Liver (tissue), 9 donors: ENCODE measurements around the gene CEP57. TPM values are rescaled to one million over a fixed set of nuclear protein-coding genes. Genes with fewer than 3 reads are reported as not detected.

Experiments used
- DNase-seq: peaks from one replicate; pipeline ENCODE4 v3.0.0-alpha.2; 2017; ENCODE audit warnings: low spot score
- H3K27ac ChIP-seq, 2 donors: one replicate each; pipeline ENCODE4 v1.7.0; 2013; ENCODE audit warnings: inconsistent platforms in 2 of 2, low read length in 2 of 2, control low read depth in 1 of 2, low read depth in 1 of 2, mild to moderate bottlenecking in 1 of 2
- H3K27me3 ChIP-seq, 4 donors: one replicate each; pipeline versions ENCODE4 v1.6.1 to v1.7.0; 2013; ENCODE audit warnings: low read length in 3 of 4, inconsistent platforms in 1 of 4, mild to moderate bottlenecking in 1 of 4, moderate library complexity in 1 of 4; ENCODE audit not compliant: control insufficient read depth in 4 of 4, insufficient read depth in 4 of 4
- H3K36me3 ChIP-seq, 4 donors: one replicate each; pipeline versions ENCODE4 v1.6.1 to v1.7.0; 2013; ENCODE audit warnings: low read length in 3 of 4, mild to moderate bottlenecking in 3 of 4, low read depth in 1 of 4, moderate library complexity in 1 of 4; ENCODE audit not compliant: control insufficient read depth in 4 of 4, insufficient read depth in 3 of 4
- H3K4me1 ChIP-seq, 4 donors: one replicate each; pipeline versions ENCODE4 v1.6.1 to v1.7.0; 2013; ENCODE audit warnings: low read length in 3 of 4, mild to moderate bottlenecking in 3 of 4, moderate library complexity in 1 of 4; ENCODE audit not compliant: control insufficient read depth in 4 of 4, insufficient read depth in 4 of 4
- H3K4me3 ChIP-seq, 3 donors: one replicate each; pipeline versions ENCODE4 v1.6.1 to v1.7.0; 2013; ENCODE audit warnings: low read length in 3 of 3, control low read depth in 1 of 3, low read depth in 1 of 3, mild to moderate bottlenecking in 1 of 3
- H3K9ac ChIP-seq, 2 donors: one replicate each; pipeline ENCODE4 v1.7.0; 2013; ENCODE audit warnings: low read length in 2 of 2, mild to moderate bottlenecking in 2 of 2, moderate library complexity in 2 of 2, control low read depth in 1 of 2, low read depth in 1 of 2
- H3K9me3 ChIP-seq, 4 donors: one replicate each; pipeline versions ENCODE4 v1.6.1 to v1.7.0; 2013; ENCODE audit warnings: low read length in 3 of 4; ENCODE audit not compliant: control insufficient read depth in 4 of 4
- CTCF ChIP-seq: fragments of 150-350 bp; IDR thresholded peaks from 2 replicates; pipeline ENCODE4 v1.5.1; 2017; ENCODE audit warnings: improper control_type of control experiment, low read depth, low read length; ENCODE audit not compliant: missing input control
- EGR1 ChIP-seq, 2 donors: IDR thresholded peaks; 2 replicates each; pipeline ENCODE4 v1.6.1; 2016 to 2018; ENCODE audit warnings: antibody characterized with exemption in 2 of 2, low read depth in 2 of 2
- FOXA1 ChIP-seq: IDR thresholded peaks from 2 replicates; pipeline ENCODE4 v1.6.1; 2016; ENCODE audit warnings: antibody characterized with exemption
- FOXA2 ChIP-seq: IDR thresholded peaks from 2 replicates; pipeline ENCODE4 v1.6.1; 2016; ENCODE audit warnings: antibody characterized with exemption
- GABPA ChIP-seq, 2 donors: IDR thresholded peaks in 1 of 2; conservative IDR thresholded peaks in 1 of 2; 2 replicates each; pipeline ENCODE4 v1.6.1; 2016; ENCODE audit warnings: antibody characterized with exemption in 2 of 2, mild to moderate bottlenecking in 1 of 2, moderate library complexity in 1 of 2
- HNF4A ChIP-seq, 2 donors: conservative IDR thresholded peaks; 2 replicates each; pipeline ENCODE4 v1.6.1; 2016; ENCODE audit warnings: antibody characterized with exemption in 2 of 2, mild to moderate bottlenecking in 2 of 2
- HNF4G ChIP-seq: IDR thresholded peaks from 2 replicates; pipeline ENCODE4 v1.6.1; 2016; ENCODE audit warnings: antibody characterized with exemption
- JUND ChIP-seq, 2 donors: IDR thresholded peaks; 2 replicates each; pipeline ENCODE4 v1.6.1; 2016; ENCODE audit warnings: antibody characterized with exemption in 2 of 2
- NR2F2 ChIP-seq: IDR thresholded peaks from 2 replicates; pipeline ENCODE4 v1.6.1; 2016; ENCODE audit warnings: antibody characterized with exemption
- RAD21 ChIP-seq, 2 donors: IDR thresholded peaks; 2 replicates each; pipeline ENCODE4 v1.6.1; 2016; ENCODE audit warnings: antibody characterized with exemption in 2 of 2, mild to moderate bottlenecking in 2 of 2
- REST ChIP-seq: IDR thresholded peaks from 2 replicates; pipeline ENCODE4 v1.6.1; 2016; ENCODE audit warnings: antibody characterized with exemption, mild to moderate bottlenecking
- RXRA ChIP-seq, 2 donors: IDR thresholded peaks; 2 replicates each; pipeline ENCODE4 v1.6.1; 2017 to 2018; ENCODE audit warnings: antibody characterized with exemption in 2 of 2, mild to moderate bottlenecking in 1 of 2
- SP1 ChIP-seq: IDR thresholded peaks from 2 replicates; pipeline ENCODE4 v1.6.1; 2018; ENCODE audit warnings: antibody characterized with exemption, mild to moderate bottlenecking
- TAF1 ChIP-seq: conservative IDR thresholded peaks from 2 replicates; pipeline ENCODE4 v1.6.1; 2016; ENCODE audit warnings: antibody characterized with exemption, mild to moderate bottlenecking
- YY1 ChIP-seq: IDR thresholded peaks from 2 replicates; pipeline ENCODE4 v1.6.1; 2016; ENCODE audit warnings: antibody characterized with exemption, mild to moderate bottlenecking
- WGBS: extraction: QIAGEN DNeasy Blood & Tissue Kit; methylation state at CpG from one replicate; pipeline ENCODE4 v1.1.7; 2013; 5-methylcytosine and 5-hydroxymethylcytosine counted together
- polyA plus RNA-seq, 2 donors: library from polyadenylated mRNA; stranded (reverse) in 1 of 2; unstranded in 1 of 2; fragments of 200-250 nt in 1 of 2; fragments of >200 nt in 1 of 2; fragmentation: Nextera tagmentation in 1 of 2; extraction: Ambion mirVana in 1 of 2; gene quantifications; one replicate each; pipeline versions ENCODE4 v1.2.1 to v1.2.3, GENCODE V29; 2013 to 2015
- total RNA-seq, 2 donors: library from RNA; depleted of rRNA; stranded (reverse); fragments of >200 nt; gene quantifications; one replicate each; pipeline ENCODE4 v1.2.3, GENCODE V29; 2014
- TF ChIP-seq, protein P1 (sequence below): IDR thresholded peaks from 2 replicates; pipeline ENCODE4 v1.6.1; 2016; ENCODE audit warnings: antibody characterized with exemption
- TF ChIP-seq, protein P2 (sequence below): IDR thresholded peaks from 2 replicates; pipeline ENCODE4 v1.6.1; 2016; ENCODE audit warnings: antibody characterized with exemption
- TF ChIP-seq, protein P3 (sequence below): IDR thresholded peaks from 2 replicates; pipeline ENCODE4 v1.6.1; 2016; ENCODE audit warnings: antibody characterized with exemption
- donor health status: healthy.
- donor health status: healthy.
- donor health status: healthy.
- donor health status: healthy.
- donor health status: healthy.

Gene CEP57
- total and polyA plus RNA-seq, 4 donors = 11.2 to 32.8 (median 31.1) TPM

DNA sequence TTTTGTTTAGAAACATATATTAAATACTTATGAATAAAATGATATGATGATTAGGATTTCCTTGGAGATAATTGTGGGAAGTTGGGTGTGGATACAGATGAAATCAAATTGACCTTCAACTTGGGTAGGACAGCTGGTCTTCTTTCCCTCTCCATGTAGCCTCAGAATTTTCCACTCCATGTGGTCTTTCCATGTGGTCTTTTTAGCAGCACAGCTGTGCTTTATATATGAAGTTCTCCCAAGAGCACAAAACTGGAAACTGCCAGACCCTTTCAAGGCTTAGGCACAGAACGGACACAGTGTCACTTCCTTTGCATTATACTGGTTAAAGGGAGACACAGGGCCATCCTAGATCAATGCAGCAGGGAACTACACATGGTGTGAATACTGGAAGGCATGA lies 29.4 kb upstream of the CEP57 start:
- H3K27ac ChIP-seq = no peak overlapping the region
- H3K27me3 ChIP-seq = no peaks in the 10 kb centered on the region
- no peak for DNase-seq
- H3K9ac ChIP-seq = no peak overlapping the region
- no peak overlapping the region for H3K4me3 ChIP-seq
- no peaks in the 10 kb centered on the region for H3K4me1 ChIP-seq
- H3K9me3 ChIP-seq = no peaks in the 10 kb centered on the region
- TF ChIP-seq YY1 (no peak), GABPA (IDR thresholded peaks at IDR 0.05 in 1 of 2, conservative IDR thresholded peaks at IDR 0.05 in 1 of 2) (no peak), HNF4G (no peak), HNF4A (conservative IDR thresholded peaks at IDR 0.05) (no peak), TAF1 (no peak), RAD21 (IDR thresholded peaks at IDR 0.05) (no peak), RXRA (IDR thresholded peaks at IDR 0.05) (no peak), EGR1 (IDR thresholded peaks at IDR 0.05; ENCODE audit: low read depth in 2 of 2) (no peak), FOXA1 (no peak)
- TF ChIP-seq, protein P1, sequence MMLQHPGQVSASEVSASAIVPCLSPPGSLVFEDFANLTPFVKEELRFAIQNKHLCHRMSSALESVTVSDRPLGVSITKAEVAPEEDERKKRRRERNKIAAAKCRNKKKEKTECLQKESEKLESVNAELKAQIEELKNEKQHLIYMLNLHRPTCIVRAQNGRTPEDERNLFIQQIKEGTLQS = no peak
- TF ChIP-seq, protein P2, sequence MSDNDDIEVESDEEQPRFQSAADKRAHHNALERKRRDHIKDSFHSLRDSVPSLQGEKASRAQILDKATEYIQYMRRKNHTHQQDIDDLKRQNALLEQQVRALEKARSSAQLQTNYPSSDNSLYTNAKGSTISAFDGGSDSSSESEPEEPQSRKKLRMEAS = no peak
- H3K36me3 ChIP-seq = no peaks in the 10 kb centered on the region
- 79% methylated on average over 1 of the region's 1 CpG for WGBS

DNA sequence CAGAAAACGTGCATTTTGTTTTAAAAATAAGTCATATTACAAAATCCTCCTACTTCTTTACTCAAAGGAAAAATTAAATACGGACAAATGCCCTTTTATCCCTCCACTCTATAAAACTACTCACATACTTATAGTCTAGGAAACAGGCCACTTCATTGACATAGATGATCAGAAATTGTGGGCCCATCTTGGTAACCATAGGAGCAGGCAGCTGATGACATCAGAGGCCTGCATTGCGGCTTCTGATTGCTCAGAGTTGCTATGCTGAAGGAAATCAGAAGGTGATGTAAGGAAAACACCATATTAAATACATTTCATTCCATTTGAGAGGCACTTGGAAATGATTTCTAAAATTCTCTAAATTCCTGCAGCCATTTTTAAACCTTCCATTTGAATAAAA lies 27.8 kb upstream of the CEP57 start:
- Histone ChIP-seq H3K4me3 (no peak overlapping the region), H3K27ac (no peak overlapping the region), H3K36me3 (no peaks in the 10 kb centered on the region), H3K9me3 (no peaks in the 10 kb centered on the region), H3K9ac (no peak overlapping the region), H3K4me1 (no peaks in the 10 kb centered on the region), H3K27me3 (no peaks in the 10 kb centered on the region)
- no peak for DNase-seq
- TF ChIP-seq FOXA2 (no peak), TAF1 (no peak), NR2F2 (no peak), JUND (IDR thresholded peaks at IDR 0.05) (no peak), SP1 (no peak), GABPA (IDR thresholded peaks at IDR 0.05 in 1 of 2, conservative IDR thresholded peaks at IDR 0.05 in 1 of 2) (no peak), RAD21 (IDR thresholded peaks at IDR 0.05) (no peak), CTCF (no peak), YY1 (no peak), RXRA (IDR thresholded peaks at IDR 0.05) (no peak), REST (no peak), HNF4A (conservative IDR thresholded peaks at IDR 0.05) (no peak), EGR1 (IDR thresholded peaks at IDR 0.05; ENCODE audit: low read depth in 2 of 2) (no peak), FOXA1 (no peak), HNF4G (no peak)
- TF ChIP-seq, protein P2 = no peak
- TF ChIP-seq, protein P1 = no peak
- TF ChIP-seq, protein P3, sequence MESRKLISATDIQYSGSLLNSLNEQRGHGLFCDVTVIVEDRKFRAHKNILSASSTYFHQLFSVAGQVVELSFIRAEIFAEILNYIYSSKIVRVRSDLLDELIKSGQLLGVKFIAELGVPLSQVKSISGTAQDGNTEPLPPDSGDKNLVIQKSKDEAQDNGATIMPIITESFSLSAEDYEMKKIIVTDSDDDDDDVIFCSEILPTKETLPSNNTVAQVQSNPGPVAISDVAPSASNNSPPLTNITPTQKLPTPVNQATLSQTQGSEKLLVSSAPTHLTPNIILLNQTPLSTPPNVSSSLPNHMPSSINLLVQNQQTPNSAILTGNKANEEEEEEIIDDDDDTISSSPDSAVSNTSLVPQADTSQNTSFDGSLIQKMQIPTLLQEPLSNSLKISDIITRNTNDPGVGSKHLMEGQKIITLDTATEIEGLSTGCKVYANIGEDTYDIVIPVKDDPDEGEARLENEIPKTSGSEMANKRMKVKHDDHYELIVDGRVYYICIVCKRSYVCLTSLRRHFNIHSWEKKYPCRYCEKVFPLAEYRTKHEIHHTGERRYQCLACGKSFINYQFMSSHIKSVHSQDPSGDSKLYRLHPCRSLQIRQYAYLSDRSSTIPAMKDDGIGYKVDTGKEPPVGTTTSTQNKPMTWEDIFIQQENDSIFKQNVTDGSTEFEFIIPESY = no peak
- 94% methylated on average over 3 of the region's 3 CpGs for WGBS
